Stimulated activated CD4-positive, alpha-beta T cell treated with anti-CD3 and anti-CD28 coated beads, Interleukin-1b, Interleukin-23, amount 100 ng/mL, for 24 hours (primary cell): ENCODE data around the gene VPS9D1.
"Not testable (repeated sequence)": the region's sequence is repeated elsewhere in the genome, so short reads cannot be mapped to it uniquely, and the experiment has no call there.

Experiments
- DNase-seq, 4 experiments: peaks; one replicate each; pipeline ENCODE4 v3.0.0-alpha.2; 2020; ENCODE audit warnings: low read depth in 4 of 4, low spot score in 1 of 4

The VPS9D1 gene

GRCh38 chr16:89668790-89669158, 51.9 kb downstream of the VPS9D1 start:
- DNase-seq, result no peak

DNA sequence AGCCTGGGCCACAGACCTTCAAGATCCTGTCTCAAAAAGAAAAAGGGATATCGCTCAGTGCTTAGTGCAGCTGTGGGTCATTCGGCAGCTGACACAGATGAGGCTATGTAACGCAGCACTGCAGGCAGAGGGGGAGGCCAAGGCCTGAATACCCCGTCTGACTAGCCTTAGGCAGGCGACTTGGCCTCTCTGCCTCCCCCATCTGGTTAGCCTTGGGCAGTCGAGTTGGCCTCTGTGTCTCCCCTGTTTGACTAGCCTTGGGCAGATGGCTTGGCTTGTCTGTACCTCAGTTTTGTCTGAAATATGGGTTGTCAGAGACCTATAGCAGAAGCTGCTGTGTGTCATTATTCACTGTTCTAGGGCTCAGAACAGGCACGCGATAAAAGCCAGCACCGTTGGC, 53.1 kb downstream of the VPS9D1 start:
- DNase-seq, result no peak

DNA sequence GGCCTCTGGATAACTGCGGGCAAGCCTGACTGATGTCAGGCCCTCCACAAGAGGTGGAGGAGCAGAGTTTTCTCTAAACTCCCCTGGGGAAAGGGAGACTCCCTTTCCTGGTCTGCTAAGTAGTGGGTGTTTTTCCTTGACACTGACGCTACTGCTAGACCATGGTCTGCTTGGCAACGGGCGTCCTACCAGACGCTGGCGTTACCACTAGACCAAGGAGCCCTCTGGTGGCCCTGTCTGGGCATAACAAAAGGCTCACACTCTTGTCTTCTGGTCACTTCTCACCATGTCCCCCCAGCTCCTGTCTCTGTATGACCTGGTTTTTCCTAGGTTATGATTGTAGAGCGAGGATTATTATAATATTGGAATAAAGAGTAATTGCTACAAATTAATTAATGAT, 53.7 kb downstream of the VPS9D1 start:
- not testable (repeated sequence) for DNase-seq

- not testable (repeated sequence) for DNase-seq
Measured at GRCh38 chr16:89664238-89664637, 56.5 kb downstream of the VPS9D1 start.

- no peak for DNase-seq
Measured at GRCh38 chr16:89661215-89661614, 59.5 kb downstream of the VPS9D1 start.

DNA sequence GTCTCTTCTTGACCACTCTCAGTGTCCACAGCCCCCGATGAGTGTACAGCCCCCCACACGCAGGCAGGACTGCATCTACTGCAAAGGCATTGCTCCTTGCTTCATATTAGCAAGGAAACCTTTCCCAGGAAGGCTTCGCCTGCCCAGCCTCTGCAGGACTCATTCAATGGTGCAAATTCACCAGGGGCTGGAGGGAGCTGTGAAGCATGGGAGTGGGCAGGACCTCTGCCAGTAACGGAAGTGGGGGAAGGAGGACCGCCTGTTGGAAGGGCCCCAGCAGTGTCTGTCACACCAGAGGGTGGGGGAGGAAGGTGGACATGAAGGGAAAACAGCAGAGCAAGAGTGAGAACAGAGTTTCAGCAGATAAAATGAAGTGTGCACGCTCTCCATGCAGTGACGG, 60.6 kb downstream of the VPS9D1 start:
- DNase-seq, result no peak

DNA sequence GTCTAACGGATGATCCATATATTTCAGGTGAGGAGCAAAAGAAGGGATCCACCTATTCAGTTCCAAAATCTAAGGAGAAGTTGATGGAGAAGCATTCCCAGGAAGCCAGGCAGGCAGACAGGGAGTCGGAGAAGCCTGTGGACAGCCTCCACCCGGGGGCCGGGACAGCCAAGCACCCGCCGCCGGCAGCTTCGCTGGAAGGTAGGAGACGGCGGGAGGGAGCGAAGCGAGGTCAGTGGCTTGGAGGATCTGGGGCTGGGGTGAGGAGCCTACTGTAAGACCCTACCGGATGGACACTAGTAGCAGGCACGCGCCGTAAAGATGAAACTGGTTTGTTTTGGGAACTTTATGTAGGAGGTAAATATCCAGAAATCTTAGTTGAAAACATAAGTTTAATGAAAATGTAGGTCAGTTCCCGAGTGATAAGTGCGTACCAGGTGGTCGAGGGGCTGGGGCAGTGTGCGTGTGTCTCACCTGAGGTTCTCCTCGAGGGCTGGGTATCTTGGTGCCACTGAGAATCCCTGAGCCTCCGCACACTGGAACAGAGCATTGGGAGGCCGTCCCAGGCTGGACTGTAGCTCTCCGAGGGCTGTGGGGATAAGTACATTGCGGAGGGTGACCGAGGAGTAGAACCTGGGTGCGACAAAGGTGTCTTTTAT, 62.3 kb downstream of the VPS9D1 start:
- no peak for DNase-seq

GRCh38 chr16:89657442-89658220, 63.1 kb downstream of the VPS9D1 start, which contains the start of the genes CHMP1A and SPATA33:
Gene CHMP1A (minus strand): TSS chr16:89657708. CDS start chr16:89657588, 120 bp downstream.
Gene SPATA33 (plus strand): TSS chr16:89657836. CDS start chr16:89657912, 76 bp downstream.
- DNase-seq, result peak; percentile 87 to 89 (median 87)
